Keratinocyte (primary cell): Measurements from ENCODE around the gene TEX261. TPM values are rescaled to one million over a fixed set of nuclear protein-coding genes. Genes with fewer than 3 reads are reported as not detected.

ENCODE experiments used
- DNase-seq: peaks from one replicate; pipeline ENCODE4 v3.0.0-alpha.2; 2011; ENCODE audit warnings: low read depth, missing footprints, low spot score
- FAIRE-seq: peaks from 2 replicates; lab custom pipeline; 2011; peaks lifted over from hg19 to GRCh38; lab: Jason Lieb, UNC
- H2AFZ ChIP-seq: 2 replicates; pipeline ENCODE4 v1.6.0; 2012; ENCODE audit warnings: low read length, control low read depth, inconsistent platforms; ENCODE audit not compliant: control insufficient read depth
- H3K27ac ChIP-seq: 2 replicates; pipeline ENCODE4 v1.5.1; 2011; ENCODE audit warnings: low read length; ENCODE audit not compliant: control insufficient read depth, insufficient read depth
- H3K27me3 ChIP-seq: 3 replicates; pipeline ENCODE4 v1.6.0; 2011; ENCODE audit warnings: low read length; ENCODE audit not compliant: control insufficient read depth, insufficient read depth; ENCODE audit errors: extremely low read depth
- H3K36me3 ChIP-seq, 2 experiments: 2 replicates in 1 of 2; 3 replicates in 1 of 2; pipeline ENCODE4 v1.5.1; 2011; ENCODE audit warnings: low read length in 2 of 2, mild to moderate bottlenecking in 1 of 2; ENCODE audit not compliant: control insufficient read depth in 2 of 2, insufficient read depth in 2 of 2; ENCODE audit errors: extremely low read depth in 1 of 2
- H3K4me1 ChIP-seq: 3 replicates; pipeline ENCODE4 v1.5.1; 2011; ENCODE audit warnings: low read length; ENCODE audit not compliant: control insufficient read depth, insufficient read depth; ENCODE audit errors: extremely low read depth
- H3K4me2 ChIP-seq: 3 replicates; pipeline ENCODE4 v1.6.0; 2011; ENCODE audit warnings: low read depth, low read length; ENCODE audit not compliant: control insufficient read depth, insufficient read depth; ENCODE audit errors: extremely low read depth
- H3K4me3 ChIP-seq, 3 experiments: fragments of 200-600 bp in 1 of 3; sonication (generic) in 1 of 3; 2 replicates in 2 of 3; 3 replicates in 1 of 3; pipeline ENCODE4 v1.5.1; 2011 to 2016; ENCODE audit warnings: low read length in 3 of 3, mild to moderate bottlenecking in 3 of 3, control low read depth in 2 of 3, inconsistent platforms in 1 of 3, low read depth in 1 of 3, mixed read lengths in 1 of 3, mixed run types in 1 of 3, moderate library complexity in 1 of 3; ENCODE audit not compliant: control insufficient read depth in 2 of 3, insufficient read depth in 2 of 3; ENCODE audit errors: extremely low read depth in 1 of 3
- H3K79me2 ChIP-seq: 2 replicates; pipeline ENCODE4 v1.6.0; 2012; ENCODE audit warnings: low read length; ENCODE audit not compliant: control insufficient read depth, insufficient read depth
- H3K9ac ChIP-seq: 3 replicates; pipeline ENCODE4 v1.6.0; 2011; ENCODE audit warnings: low read length; ENCODE audit not compliant: control insufficient read depth, insufficient read depth; ENCODE audit errors: extremely low read depth
- H3K9me1 ChIP-seq: 3 replicates; pipeline ENCODE4 v1.6.0; 2011; ENCODE audit warnings: low read length; ENCODE audit not compliant: control insufficient read depth, insufficient read depth; ENCODE audit errors: extremely low read depth
- H3K9me3 ChIP-seq: 2 replicates; pipeline ENCODE4 v1.5.1; 2012; ENCODE audit warnings: low read depth, low read length; ENCODE audit not compliant: control insufficient read depth
- H4K20me1 ChIP-seq: 3 replicates; pipeline ENCODE4 v1.6.0; 2011; ENCODE audit warnings: low read length; ENCODE audit not compliant: control insufficient read depth, insufficient read depth; ENCODE audit errors: extremely low read depth
- CTCF ChIP-seq, 3 experiments: IDR thresholded peaks in 1 of 3; conservative IDR thresholded peaks in 1 of 3; optimal IDR thresholded peaks in 1 of 3; 2 replicates in 2 of 3; 3 replicates in 1 of 3; pipeline versions ENCODE3 to v1.5.1; 2011; ENCODE audit warnings: low read length in 3 of 3, mild to moderate bottlenecking in 3 of 3, moderate library complexity in 2 of 3, control low read depth in 1 of 3, inconsistent platforms in 1 of 3; ENCODE audit not compliant: insufficient read depth in 2 of 3; ENCODE audit errors: extremely low read depth in 1 of 3
- EZH2 ChIP-seq: IDR thresholded peaks from one replicate; pipeline ENCODE4 v1.6.1; 2012; ENCODE audit warnings: inconsistent platforms, mild to moderate bottlenecking, low read length, moderate library complexity
- dilution Hi-C: fragments of 300-500 bp; cut with MboI; formaldehyde crosslinking; loops from one replicate; pipeline ENCODE4 v1.7.0; 2020; ENCODE audit warnings: low sequenced_read_pairs; ENCODE audit not compliant: extremely low pct_ligation_motif_present
- polyA plus RNA-seq, 5 experiments: library from polyadenylated mRNA; depleted of rRNA in 3 of 5; stranded (reverse) in 3 of 5; stranded (forward) in 1 of 5; unstranded in 1 of 5; fragments of >200 nt; gene quantifications; 1 replicate in 1 of 5; 2 replicates in 3 of 5; 3 replicates in 1 of 5; pipeline versions ENCODE4 v1.2.1 to v1.2.3, GENCODE V29; 2011 to 2012; ENCODE audit warnings: missing spikeins in 2 of 5, low read depth in 1 of 5, low replicate concordance in 1 of 5

Gene TEX261
- polyA plus RNA-seq, 1 donor (not counting 4 experiments of a cell fraction or from before 2014, with no cell fraction given), result 78.8 TPM

GRCh38 chr2:70960833-70961647 is 33.6 kb downstream of the TEX261 start:
- Histone ChIP-seq H2AFZ (no peak overlapping the region), H3K27me3 (peaks cover 19% of the 10 kb centered on the region), H3K4me1 (peaks cover 10% of the 10 kb centered on the region), H3K9me3 (no peaks in the 10 kb centered on the region), H3K4me2 (no peak overlapping the region), H3K9me1 (no peaks in the 10 kb centered on the region), H3K79me2 (no peaks in the 10 kb centered on the region), H3K27ac (no peak overlapping the region), H3K9ac (no peak overlapping the region), H3K36me3 (no peaks in the 10 kb centered on the region), H4K20me1 (no peaks in the 10 kb centered on the region), H3K4me3 (no peak overlapping the region)
- no peak for DNase-seq
- dilution Hi-C loops, result no loop called here
- FAIRE-seq, result no peak
- TF ChIP-seq EZH2 (no peak), CTCF (optimal IDR thresholded peaks at IDR 0.05 in 1 of 3, IDR thresholded peaks at IDR 0.05 in 1 of 3, conservative IDR thresholded peaks at IDR 0.05 in 1 of 3; ENCODE audit: extremely low read depth in 1 of 3, insufficient read depth in 2 of 3, low read length in 3 of 3) (no peak)

- Histone ChIP-seq H2AFZ (no peak overlapping the region), H3K79me2 (no peaks in the 10 kb centered on the region), H3K9ac (no peak overlapping the region), H3K27me3 (peaks cover 19% of the 10 kb centered on the region), H3K4me1 (peaks cover 8% of the 10 kb centered on the region), H3K36me3 (no peaks in the 10 kb centered on the region), H4K20me1 (no peaks in the 10 kb centered on the region), H3K9me3 (no peaks in the 10 kb centered on the region), H3K9me1 (no peaks in the 10 kb centered on the region), H3K4me2 (no peak overlapping the region), H3K4me3 (no peak overlapping the region), H3K27ac (no peak overlapping the region)
- TF ChIP-seq CTCF (optimal IDR thresholded peaks at IDR 0.05 in 1 of 3, IDR thresholded peaks at IDR 0.05 in 1 of 3, conservative IDR thresholded peaks at IDR 0.05 in 1 of 3; ENCODE audit: extremely low read depth in 1 of 3, insufficient read depth in 2 of 3, low read length in 3 of 3) (peak in 2 of 3 experiments; percentile 2 to 18), EZH2 (no peak)
- FAIRE-seq, result no peak
- DNase-seq, result no peak
- dilution Hi-C loops, result no loop called here
These were observed 34.5 kb downstream of the TEX261 start for GRCh38 chr2:70959851-70960832.
